Germinal center (tissue), 1 donor: ENCODE results near the gene GP2.

Source experiments
- DNase-seq: peaks from one replicate; pipeline ENCODE4 v3.0.0; 2012; ENCODE audit warnings: mixed read lengths, low spot score

GP2 gene

DNA sequence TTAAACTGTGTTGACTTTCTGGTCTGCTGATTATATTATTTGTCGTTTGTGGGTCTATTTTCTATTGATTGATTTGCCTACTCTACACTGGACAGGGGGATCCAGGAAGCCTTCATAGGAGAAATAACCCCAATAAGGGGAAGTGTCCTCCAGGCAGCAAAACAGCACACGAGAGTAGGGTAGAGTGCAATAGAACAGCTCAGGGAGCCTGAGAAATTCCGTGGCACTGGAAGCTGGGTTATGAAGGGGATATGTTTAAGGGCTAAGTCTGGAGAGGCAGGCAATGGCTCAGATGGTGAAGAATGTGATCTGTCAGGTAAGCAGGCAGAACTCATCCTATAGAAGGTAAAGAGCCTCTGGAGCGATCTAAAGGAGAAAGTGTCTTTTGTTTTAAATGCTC lies 20.9 kb downstream of the GP2 start:
- DNase-seq = no peak

DNA sequence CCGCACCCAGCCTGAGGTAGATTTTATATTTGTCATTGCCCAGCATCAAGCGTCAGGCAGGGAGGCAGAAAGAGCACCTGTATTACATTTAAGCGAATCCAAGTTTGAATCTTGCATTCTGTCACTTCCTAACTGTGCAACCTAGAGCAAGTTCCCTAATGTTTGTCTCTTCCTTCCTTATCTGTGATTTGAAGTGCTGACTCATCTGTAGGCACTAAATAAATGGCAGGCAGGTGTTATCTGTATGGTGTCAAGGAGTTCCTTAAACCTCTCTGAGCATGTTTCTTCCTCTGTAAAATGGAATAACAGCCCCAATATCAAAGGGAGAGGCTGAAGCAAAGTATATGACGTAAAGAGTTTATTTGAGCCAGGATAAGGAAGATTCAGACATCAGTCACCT lies 24.3 kb downstream of the GP2 start:
- DNase-seq = no peak

DNA sequence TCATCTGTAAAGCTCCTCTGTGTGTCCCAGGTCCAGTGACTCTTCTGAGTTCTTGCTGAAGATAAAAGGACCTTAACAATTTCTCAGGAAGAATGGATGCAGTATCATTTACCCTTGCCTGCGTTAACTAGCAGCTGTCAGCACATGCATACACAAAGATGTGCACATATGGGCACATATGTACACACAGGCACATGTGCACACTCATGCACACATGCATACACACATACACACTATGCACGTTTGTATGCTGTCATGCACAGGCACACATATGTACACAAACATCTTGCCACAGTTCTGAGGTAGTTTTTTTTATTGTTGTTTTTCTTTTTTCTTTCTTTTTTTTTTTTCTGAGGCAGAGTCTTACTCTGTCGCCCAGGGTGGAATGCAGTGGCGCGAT lies 24.9 kb downstream of the GP2 start:
- no peak for DNase-seq

DNA sequence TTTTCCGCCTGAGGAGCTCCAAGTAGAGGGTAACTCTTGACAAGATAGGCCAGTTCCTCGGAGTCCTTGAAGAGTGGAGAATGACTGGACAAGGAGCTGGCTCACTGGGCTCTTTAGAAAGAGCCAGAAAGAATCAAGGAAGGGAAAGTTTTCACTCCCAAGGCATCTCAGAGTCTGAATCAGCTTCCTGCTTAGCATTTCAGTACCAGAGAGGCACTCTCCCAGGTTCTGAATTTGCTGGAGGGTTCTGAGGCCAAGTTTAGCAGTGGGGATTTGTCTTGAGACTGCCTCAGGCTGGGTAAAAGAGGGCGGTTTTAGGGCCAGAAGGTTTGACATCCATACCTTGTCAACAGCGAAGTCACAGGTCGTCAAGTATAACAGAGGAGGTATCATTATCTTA lies 25.5 kb downstream of the GP2 start:
- DNase-seq = no peak

DNA sequence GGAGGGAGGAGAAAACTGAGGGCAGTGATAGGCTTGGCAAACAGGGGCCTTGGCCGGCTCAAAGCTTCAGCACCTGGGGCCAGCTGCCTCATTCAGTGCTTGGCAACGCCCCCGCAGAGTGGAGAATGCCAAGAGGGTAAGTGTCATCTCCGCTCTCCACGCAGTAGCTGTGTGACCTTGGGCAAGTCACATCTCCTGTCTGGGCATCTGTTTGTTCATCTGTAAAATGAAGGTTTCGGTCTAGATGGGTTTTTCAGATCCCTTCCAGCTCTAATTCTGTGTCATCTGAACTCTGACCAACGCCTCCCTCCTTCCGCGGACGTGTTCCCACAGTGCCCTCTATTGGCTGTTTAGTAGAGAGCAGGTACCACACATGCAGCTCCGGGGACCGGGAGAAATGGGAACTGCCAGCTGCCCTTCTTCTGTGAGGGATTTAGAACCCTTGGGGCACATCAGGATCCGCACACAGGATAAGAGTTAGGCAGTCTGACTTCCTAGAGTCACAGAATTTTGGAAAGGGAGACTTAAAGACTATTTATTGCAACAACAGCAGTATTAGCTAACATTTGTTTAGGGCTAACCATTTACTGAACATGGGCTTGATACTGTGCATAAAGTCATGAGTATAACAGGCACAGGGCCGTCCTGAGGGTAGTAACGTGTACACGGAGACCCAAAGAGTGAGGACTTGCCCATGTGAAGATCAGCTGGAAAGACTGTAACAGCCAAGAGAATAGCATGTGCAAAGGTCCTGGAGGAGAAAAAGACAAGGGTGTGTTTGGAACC lies 26.8 kb downstream of the GP2 start:
- peak; percentile 49 for DNase-seq

DNA sequence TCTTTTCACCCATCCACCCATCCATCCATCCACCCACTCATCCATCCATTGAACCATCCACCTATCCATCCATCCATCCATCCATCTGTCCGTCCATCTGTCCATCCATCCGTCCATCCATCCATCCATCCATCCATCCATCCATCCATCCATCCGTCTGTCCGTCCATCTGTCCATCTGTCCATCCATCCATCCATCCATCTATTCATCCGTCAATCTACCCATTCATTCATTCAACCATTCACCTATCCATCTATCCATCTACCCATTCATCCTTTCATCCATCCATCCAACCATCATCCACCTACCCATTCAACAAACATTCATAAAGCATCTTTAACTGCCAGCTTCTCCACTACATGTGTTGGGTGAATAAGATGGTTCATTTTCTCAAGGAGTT lies 28.9 kb downstream of the GP2 start:
- DNase-seq = no peak

DNA sequence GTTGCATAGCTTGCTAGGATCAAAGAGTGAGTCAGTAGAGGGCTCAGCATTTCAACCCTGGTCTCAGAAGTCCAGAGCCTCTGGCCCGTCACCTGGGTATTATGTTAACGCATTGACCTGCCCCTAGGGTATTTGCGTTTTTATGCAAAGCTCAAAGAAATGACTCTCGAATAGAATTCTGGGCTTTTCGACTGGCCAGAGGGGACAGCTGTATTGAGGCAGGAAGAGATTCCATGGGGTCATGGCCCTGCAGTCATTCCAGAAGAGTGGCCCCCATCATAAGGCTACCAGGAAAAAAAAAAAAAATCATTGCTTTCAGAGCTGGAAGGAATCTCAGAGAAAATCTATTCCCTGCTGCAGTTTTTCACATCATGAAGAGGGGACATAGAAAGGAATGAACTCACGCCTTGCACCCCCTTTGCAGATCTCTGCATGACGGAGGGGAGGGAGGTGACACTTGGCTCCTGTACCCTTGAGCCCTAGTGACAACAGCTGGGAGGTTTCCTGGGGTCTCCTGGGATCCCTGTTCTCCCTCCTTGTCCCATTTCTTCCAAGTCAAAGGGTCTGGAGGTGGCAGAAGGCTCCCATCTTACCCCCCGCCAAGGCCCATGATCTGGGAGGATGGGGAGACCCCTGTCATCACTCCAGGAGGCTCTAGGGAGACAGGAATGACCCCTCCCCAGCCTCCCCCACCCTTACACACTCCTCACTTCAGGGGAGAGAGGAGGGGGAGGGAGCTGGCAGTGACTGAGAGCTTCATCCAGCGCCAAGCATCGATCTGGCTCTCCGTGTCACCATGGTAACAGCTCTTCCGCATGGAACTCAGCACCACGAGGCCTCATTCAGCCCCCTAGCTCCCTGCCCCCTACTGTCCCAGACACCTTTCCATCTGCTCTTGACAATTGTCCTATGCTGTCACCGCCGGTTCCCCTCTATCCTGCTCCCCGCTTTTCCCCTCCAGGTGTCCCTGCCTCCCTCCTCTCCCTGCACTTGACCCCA lies 35.8 kb downstream of the GP2 start:
- DNase-seq = no peak

DNA sequence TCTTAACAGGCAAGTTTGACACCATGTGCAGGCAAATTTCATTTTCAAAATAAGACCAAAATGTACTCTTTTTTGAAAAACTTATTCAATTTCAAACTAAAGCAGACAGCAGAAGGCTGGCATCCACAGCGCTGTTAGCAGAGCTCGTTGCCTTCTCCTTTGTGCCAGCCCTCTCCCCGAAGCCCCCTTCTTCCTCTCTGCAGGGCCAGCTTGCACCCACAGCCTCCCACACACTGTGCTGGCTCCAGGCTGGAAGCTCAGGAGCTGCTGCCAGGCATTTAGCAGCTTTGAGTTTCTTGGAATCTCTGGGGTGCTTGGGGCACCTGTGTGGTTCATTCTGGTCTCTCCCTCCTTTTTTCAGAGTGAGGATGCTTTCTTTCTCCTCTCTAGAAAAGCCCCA lies 37.7 kb downstream of the GP2 start:
- DNase-seq = no peak

DNA sequence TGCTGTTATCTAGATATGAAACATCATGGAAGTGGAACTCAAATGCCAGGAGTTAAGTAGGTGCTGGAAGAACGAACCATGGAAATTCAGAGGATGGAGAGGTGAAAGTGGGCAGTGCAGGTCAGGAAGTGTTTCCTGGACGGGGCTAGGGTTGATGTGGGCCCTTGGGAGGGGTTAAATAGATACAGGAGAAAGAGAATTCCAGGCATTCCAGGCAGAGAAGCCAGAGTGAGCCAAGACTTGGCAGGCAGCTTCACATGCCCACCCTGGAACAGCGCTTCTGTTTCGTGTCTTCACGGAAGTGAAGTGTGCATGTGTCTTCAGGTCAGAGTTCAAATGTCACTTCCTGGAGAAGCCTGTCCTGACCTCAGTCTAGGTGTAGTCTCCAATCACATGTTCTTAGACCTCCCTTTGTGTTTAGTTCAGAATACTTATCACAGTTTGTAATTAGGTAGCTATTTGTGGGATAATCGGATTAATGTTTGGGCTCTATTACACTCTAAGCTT lies 41.3 kb downstream of the GP2 start:
- DNase-seq = no peak

DNA sequence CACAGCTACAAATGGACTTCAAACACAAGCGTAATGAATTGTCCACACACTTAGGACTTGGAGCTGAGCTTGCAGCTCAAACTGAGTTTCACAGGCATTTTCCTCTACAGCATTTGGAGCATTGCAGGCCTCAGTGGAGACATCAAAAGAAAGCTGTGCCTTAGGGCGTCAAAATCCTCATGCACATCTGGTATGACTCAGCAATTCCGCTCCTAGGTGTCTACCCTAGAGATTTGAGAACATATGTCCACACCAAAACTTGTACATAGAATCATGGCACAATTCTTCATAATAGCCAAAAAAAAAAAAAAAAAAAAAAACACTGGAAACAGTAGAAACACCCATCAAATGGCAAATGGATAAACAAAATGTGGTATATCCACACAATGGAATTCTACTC lies 47.1 kb downstream of the GP2 start:
- DNase-seq = no peak

DNA sequence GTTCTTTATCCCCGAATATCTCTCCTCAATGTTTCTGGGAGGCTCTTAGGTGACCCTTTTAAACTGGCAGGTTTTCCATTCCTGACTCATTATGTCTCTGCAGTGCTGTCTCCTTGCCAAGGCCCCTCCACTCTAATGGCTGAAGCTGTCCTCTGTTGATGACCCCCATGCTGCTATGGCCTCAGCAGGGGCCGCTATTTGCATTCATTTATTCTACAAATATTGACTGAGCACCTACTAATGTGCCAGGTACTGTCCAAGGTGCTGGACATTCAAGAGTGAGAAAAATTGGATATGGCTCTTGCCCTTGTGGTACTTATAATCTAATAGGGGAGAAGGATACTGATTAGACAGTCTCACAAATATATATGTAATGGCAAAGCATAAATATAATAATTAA lies 55.4 kb downstream of the GP2 start:
- no peak for DNase-seq

DNA sequence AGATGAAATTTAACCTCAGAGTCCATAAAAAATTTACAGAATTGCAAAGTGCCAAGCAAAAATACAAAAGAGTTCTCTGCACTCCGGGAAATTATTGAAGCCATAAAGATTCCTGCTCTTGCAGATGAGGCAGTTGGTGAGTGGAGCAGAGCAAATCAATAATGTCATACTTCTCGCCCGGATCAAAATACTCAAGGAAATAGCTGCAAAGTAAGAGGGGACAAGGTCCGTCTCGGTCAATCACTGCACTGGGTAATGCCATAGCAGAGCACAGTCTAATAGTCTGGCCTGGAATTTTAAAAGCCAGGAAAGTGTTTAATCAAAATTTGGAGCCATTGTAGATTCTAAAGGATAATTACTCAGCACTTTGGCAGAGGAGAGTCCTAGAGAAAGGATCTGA lies 58.9 kb downstream of the GP2 start:
- DNase-seq = no peak

DNA sequence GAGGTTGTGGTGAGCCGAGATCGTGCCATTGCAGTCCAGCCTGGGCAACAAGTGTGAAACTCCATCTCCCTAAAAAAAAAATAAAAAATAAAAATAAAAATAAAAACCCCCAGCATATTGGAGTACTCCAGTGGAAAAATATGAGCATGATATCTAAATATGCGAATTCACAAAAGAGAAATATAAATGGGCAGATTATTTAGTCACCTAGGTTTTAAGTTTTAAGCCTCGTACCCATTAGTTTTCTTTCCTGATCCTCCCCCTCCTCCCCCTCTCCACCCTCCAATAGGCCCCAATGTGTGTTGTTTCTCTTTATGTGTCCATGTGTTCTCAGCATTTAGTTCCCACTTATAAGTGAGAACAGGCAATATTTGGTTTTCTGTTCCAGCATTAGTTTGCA lies 62.3 kb downstream of the GP2 start:
- DNase-seq = no peak

DNA sequence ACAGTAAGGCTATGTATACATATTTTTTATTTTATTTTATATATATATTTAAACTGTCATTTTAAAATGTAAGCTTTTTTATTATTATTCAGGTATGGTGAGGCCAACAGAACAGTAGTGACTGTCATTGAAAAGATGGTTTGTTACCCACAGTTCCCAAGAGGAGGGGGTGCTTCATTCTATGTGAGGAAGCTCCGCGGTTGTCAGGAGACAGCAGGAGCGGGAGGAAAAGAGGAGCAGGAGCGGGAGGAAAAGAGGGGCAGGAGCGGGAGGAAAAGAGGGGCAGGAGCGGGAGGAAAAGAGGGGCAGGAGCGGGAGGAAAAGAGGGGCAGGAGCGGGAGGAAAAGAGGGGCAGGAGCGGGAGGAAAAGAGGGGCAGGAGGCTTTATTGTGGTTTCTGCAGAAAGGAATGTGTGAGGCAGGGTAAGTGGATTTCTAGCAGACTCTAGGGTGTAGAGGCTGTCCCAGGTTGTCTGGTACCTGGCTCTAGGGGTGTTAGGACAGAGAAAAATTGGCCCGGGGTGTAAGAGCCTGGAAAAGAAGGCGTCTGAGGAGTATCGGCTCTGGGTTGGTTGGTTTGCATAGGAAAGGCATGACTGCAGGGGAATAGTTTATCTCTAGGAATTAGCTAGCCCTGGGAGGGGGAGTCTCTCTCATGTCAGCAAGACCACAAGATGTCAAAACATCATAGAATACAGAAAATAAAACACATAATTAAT lies 64.0 kb downstream of the GP2 start:
- no peak for DNase-seq

DNA sequence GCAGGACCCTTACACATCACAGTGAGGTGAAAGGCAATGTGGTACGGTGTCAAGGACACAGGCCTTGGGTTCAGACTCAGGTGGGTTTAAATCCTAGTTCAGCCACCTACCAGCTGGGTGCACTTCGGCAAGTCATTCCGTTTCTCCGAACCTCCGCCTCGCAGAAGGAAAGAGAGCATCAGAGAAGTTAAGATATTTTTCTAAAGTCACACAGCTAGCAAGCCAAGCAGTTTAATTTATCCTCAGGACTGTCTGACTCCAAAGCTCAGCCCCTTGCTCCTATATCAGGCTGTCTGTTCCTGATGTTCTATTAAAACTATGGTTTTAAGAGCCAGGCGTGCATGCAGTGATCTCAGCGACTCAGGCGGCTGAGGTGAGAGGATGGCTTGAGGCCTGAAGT lies 65.1 kb downstream of the GP2 start:
- DNase-seq = no peak

DNA sequence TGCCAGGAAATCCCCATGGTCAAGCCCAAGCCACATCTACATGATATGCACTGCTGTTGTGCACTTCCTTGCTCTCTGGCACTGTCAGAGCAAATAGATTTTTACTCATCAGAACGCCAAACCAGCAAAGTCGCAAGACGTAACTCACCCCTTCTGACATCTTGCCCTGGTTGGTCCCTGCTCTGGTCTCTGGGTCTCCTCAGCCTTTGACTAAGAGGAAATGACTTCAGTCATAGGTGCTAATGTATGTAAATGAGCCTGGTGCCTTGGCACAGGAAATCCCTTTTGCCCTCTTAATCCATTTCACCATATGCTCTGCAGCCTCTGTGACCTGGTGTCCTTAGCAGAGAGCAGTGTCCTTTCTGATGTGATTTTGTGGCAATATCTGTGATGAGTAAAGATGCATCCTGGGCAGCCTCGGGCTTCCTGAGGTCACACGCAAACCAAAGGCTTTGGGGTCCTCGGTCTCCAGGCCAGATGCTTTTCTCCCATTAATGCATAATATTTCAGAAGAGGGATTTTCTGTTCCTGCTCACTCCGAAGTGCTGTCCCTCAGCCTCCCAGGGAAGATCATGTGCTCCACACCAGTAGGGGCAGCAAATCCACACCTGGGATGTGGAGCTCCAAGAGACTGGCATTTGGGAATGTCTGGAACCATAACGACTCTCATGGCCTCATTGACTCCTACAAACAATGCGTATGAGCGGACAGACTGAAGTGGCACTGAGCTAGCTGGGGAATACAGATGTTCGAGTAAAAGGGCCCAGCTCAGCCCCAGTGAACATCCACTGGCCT lies 66.9 kb downstream of the GP2 start:
- DNase-seq = no peak
